Activated CD8-positive, alpha-beta T cell treated with anti-CD3 and anti-CD28 coated beads, Interleukin-2, amount 10 ng/mL, durations not matched to agents 7 days and 5 days (primary cell): ENCODE data around the gene EGFLAM. TPM values are rescaled to one million over a fixed set of nuclear protein-coding genes. Genes with fewer than 3 reads are reported as not detected.
A peak's percentile ranks its signal among the peaks of the same experiment; 100 is the strongest.

Experiments used
- ATAC-seq: fragments of 150-1000 bp; cut with Tn5 transposase; one replicate; pipeline ENCODE4 v1.10.0; 2021; ENCODE audit warnings: moderate library complexity
- CTCF ChIA-PET: fragments of 350-600 bp; sonication (Branson Sonifier 250); formaldehyde crosslinking; loops from one replicate; lab custom pipeline; 2021; ENCODE audit warnings: antibody characterized with exemption; lab: Charles Lee
- POLR2A ChIA-PET: fragments of 350-600 bp; sonication (Branson Sonifier 250); formaldehyde crosslinking; loops from one replicate; lab custom pipeline; 2021; ENCODE audit warnings: antibody characterized with exemption; lab: Charles Lee
- DNase-seq: peaks from one replicate; pipeline ENCODE4 v3.0.0-alpha.2; 2020
- H3K27ac Mint-ChIP-seq: one replicate; pipeline ENCODE4 v1.8.0; 2021; ENCODE audit warnings: mild to moderate bottlenecking, mixed read lengths
- H3K27me3 Mint-ChIP-seq: one replicate; pipeline ENCODE4 v1.8.0; 2021; ENCODE audit warnings: low read depth, mixed read lengths
- H3K36me3 Mint-ChIP-seq: one replicate; pipeline ENCODE4 v1.8.0; 2021; ENCODE audit warnings: low read depth, mixed read lengths
- H3K4me1 Mint-ChIP-seq: one replicate; pipeline ENCODE4 v1.8.0; 2021; ENCODE audit warnings: low read depth, mixed read lengths
- H3K4me3 Mint-ChIP-seq: one replicate; pipeline ENCODE4 v1.8.0; 2021; ENCODE audit warnings: mild to moderate bottlenecking, mixed read lengths
- H3K9me3 Mint-ChIP-seq: one replicate; pipeline ENCODE4 v1.8.0; 2022; ENCODE audit warnings: mixed read lengths; ENCODE audit not compliant: insufficient read depth
- total RNA-seq, 2 experiments: library from RNA; stranded (reverse); gene quantifications; one replicate each; pipeline ENCODE4 v1.2.3, GENCODE V29; 2021

Gene EGFLAM
- total RNA-seq: not detected

- ChIA-PET CTCF (no interaction called here), POLR2A (no interaction called here)
- H3K4me3 Mint-ChIP-seq: no peak within 1 kb of the TSS
- no peak for DNase-seq
- no peaks in the 10 kb centered on the region for H3K36me3 Mint-ChIP-seq
- no peak within 1 kb of the TSS for H3K27ac Mint-ChIP-seq
- H3K27me3 Mint-ChIP-seq: peaks cover 56% of the 10 kb centered on the region
- peaks cover 2% of the 10 kb centered on the region for H3K4me1 Mint-ChIP-seq
- H3K9me3 Mint-ChIP-seq: no peaks in the 10 kb centered on the region
- peak; percentile 42 for ATAC-seq
These were observed at the start of gene EGFLAM for GRCh38 chr5:38258319-38259061. TSS of gene EGFLAM (plus strand) at chr5:38258559. CDS start at chr5:38258755, 196 bp downstream.

DNA sequence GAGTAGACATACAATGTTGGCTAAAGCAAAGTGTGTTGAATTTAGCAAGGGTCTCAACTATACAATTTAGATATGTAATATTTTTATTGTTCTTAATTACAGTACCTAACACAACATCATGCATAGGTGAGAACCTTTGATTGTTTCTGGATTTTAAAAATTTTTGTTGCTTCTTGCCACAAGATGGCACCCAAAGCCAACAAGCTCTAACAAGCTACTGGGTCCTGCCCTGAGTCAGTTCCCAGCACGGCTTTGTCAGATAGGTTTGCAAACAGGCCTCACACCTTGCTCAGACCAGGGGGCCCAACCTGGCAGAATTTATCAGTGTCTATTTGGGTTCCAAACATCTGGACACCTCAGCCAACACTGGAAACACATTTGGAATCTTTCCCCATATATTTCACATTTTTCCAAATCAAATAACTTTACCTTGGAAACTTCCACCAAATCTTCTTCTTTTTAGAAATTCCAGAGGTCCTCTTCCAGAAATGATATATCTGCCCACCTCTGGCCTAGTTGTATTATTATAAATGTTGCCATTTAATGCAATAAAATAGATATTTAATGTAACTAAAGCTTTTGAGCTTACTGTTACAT lies 49.5 kb upstream of the EGFLAM start:
- Mint-ChIP-seq H3K4me3 (no peak overlapping the region), H3K36me3 (no peaks in the 10 kb centered on the region), H3K27me3 (peaks cover 10% of the 10 kb centered on the region), H3K4me1 (no peaks in the 10 kb centered on the region), H3K9me3 (no peaks in the 10 kb centered on the region), H3K27ac (no peak overlapping the region)
- DNase-seq (no peak), ATAC-seq (no peak)
- ChIA-PET POLR2A (no interaction called here), CTCF (interaction anchor here (1.1 kb wide), 1 partner anchor 57 kb away, joined by 3 read pairs; no protein-coding TSS in a partner anchor)

GRCh38 chr5:38210676-38211353 lies 47.5 kb upstream of the EGFLAM start:
- DNase-seq: no peak
- Mint-ChIP-seq H3K4me1 (no peaks in the 10 kb centered on the region), H3K27ac (no peak overlapping the region), H3K27me3 (peaks cover 7% of the 10 kb centered on the region), H3K36me3 (no peaks in the 10 kb centered on the region), H3K4me3 (no peak overlapping the region), H3K9me3 (no peaks in the 10 kb centered on the region)
- ChIA-PET POLR2A (no interaction called here), CTCF (no interaction called here)
- no peak for ATAC-seq

GRCh38 chr5:38211354-38211710 lies 47.0 kb upstream of the EGFLAM start:
- Mint-ChIP-seq H3K27ac (no peak overlapping the region), H3K4me3 (no peak overlapping the region), H3K27me3 (peaks cover 7% of the 10 kb centered on the region), H3K36me3 (no peaks in the 10 kb centered on the region), H3K9me3 (no peaks in the 10 kb centered on the region), H3K4me1 (no peaks in the 10 kb centered on the region)
- ChIA-PET CTCF (no interaction called here), POLR2A (no interaction called here)
- DNase-seq: no peak
- no peak for ATAC-seq

DNA sequence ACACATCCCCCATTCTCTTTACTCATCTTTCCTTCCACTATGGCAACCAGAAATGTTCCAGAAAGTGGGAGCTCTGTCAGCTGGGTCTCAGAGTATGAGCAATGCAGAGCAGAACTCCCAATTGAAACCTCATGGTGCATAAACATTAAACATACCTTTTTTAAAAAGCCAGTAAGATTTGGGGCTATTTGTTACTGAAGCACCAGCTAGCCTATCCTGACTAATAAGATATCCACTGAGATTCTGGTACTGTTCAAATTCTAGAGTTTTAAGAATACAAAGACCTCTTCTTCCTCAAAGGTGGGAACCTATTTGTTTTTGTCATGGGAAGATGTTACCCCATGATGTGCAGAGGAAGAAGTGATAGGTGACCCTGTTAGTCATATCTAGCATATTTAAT lies 46.1 kb upstream of the EGFLAM start:
- no peak for DNase-seq
- no peak overlapping the region for H3K4me3 Mint-ChIP-seq
- no peaks in the 10 kb centered on the region for H3K36me3 Mint-ChIP-seq
- CTCF ChIA-PET: no interaction called here
- POLR2A ChIA-PET: interaction anchor here (0.6 kb wide), 1 partner anchor 256 kb away, joined by 3 read pairs; no protein-coding TSS in a partner anchor
- H3K4me1 Mint-ChIP-seq: no peaks in the 10 kb centered on the region
- H3K27ac Mint-ChIP-seq: no peak overlapping the region
- no peaks in the 10 kb centered on the region for H3K9me3 Mint-ChIP-seq
- ATAC-seq: no peak
- H3K27me3 Mint-ChIP-seq: peaks cover 3% of the 10 kb centered on the region

GRCh38 chr5:38226091-38226490 lies 32.3 kb upstream of the EGFLAM start:
- Mint-ChIP-seq H3K27me3 (no peaks in the 10 kb centered on the region), H3K4me1 (no peaks in the 10 kb centered on the region), H3K9me3 (no peaks in the 10 kb centered on the region), H3K36me3 (no peaks in the 10 kb centered on the region), H3K4me3 (no peak overlapping the region), H3K27ac (no peak overlapping the region)
- POLR2A ChIA-PET: no interaction called here
- ATAC-seq (no peak), DNase-seq (no peak)
- CTCF ChIA-PET: no interaction called here

DNA sequence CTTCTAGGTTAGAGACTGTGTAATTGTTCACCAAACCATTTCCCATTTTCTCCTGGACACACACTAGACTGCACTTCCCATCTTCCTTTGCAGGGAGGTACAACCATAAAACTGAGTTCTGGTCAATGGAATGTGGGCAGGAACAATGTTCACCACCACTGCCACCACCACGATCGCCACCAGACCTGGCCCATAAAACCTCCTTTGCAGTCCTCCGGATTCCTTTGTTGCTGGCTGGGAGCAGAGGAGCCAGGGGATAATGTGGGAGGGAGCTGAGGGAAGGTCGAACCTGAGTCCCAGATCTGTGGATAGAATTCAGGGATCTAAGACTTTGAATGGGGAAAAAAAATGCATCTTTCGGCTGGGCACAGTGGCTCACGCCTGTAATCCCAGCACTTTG lies 29.4 kb upstream of the EGFLAM start:
- no peak overlapping the region for H3K4me3 Mint-ChIP-seq
- H3K9me3 Mint-ChIP-seq: no peaks in the 10 kb centered on the region
- H3K27me3 Mint-ChIP-seq: no peaks in the 10 kb centered on the region
- H3K27ac Mint-ChIP-seq: no peak overlapping the region
- no peaks in the 10 kb centered on the region for H3K36me3 Mint-ChIP-seq
- CTCF ChIA-PET: no interaction called here
- H3K4me1 Mint-ChIP-seq: no peaks in the 10 kb centered on the region
- POLR2A ChIA-PET: no interaction called here
- DNase-seq: no peak
- ATAC-seq: no peak

GRCh38 chr5:38234737-38235136 lies 23.6 kb upstream of the EGFLAM start:
- no peaks in the 10 kb centered on the region for H3K36me3 Mint-ChIP-seq

GRCh38 chr5:38237681-38238080 lies 20.7 kb upstream of the EGFLAM start:
- POLR2A ChIA-PET: no interaction called here
- CTCF ChIA-PET: interaction anchor here (0.6 kb wide), 1 partner anchor 204 kb away, joined by 3 read pairs; no protein-coding TSS in a partner anchor
- Mint-ChIP-seq H3K27ac (no peak overlapping the region), H3K4me1 (no peaks in the 10 kb centered on the region), H3K4me3 (no peak overlapping the region), H3K27me3 (peaks cover 2% of the 10 kb centered on the region), H3K36me3 (no peaks in the 10 kb centered on the region), H3K9me3 (no peaks in the 10 kb centered on the region)
- no peak for DNase-seq
- no peak for ATAC-seq

More at GRCh38 chr5:38234737-38235136, 23.6 kb upstream of the EGFLAM start:
- DNase-seq (no peak), ATAC-seq (no peak)
- H3K4me3 Mint-ChIP-seq: no peak overlapping the region
- no peaks in the 10 kb centered on the region for H3K27me3 Mint-ChIP-seq
- no peaks in the 10 kb centered on the region for H3K4me1 Mint-ChIP-seq
- ChIA-PET CTCF (no interaction called here), POLR2A (no interaction called here)
- no peaks in the 10 kb centered on the region for H3K9me3 Mint-ChIP-seq
- H3K27ac Mint-ChIP-seq: no peak overlapping the region

DNA sequence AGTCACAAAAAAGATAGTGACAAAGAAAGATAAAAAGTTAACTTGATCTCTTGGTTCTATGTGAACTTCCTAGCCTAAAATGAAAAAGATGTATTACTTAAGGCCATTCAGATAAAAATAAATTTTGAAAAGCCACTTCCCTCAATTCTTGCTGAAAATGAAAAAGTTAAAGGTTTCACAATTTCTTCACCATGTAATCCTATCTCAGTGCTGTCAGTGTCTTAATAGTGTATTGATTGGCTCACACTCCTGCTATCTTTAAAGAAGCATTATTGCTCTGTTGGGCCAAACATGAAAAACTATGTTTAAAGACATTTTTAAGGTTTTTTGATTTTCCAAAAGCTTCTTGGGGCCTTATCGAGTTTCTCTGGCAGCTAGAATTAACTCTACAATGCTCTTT lies 18.1 kb upstream of the EGFLAM start:
- ChIA-PET CTCF (no interaction called here), POLR2A (no interaction called here)
- no peak for ATAC-seq
- Mint-ChIP-seq H3K27me3 (peaks cover 2% of the 10 kb centered on the region), H3K4me1 (no peaks in the 10 kb centered on the region), H3K27ac (no peak overlapping the region), H3K9me3 (no peaks in the 10 kb centered on the region), H3K36me3 (no peaks in the 10 kb centered on the region), H3K4me3 (no peak overlapping the region)
- no peak for DNase-seq

- H3K27me3 Mint-ChIP-seq: peaks cover 2% of the 10 kb centered on the region
- H3K9me3 Mint-ChIP-seq: no peaks in the 10 kb centered on the region
- no peaks in the 10 kb centered on the region for H3K36me3 Mint-ChIP-seq
- ChIA-PET CTCF (no interaction called here), POLR2A (no interaction called here)
- no peaks in the 10 kb centered on the region for H3K4me1 Mint-ChIP-seq
- ATAC-seq: no peak
- no peak for DNase-seq
- H3K4me3 Mint-ChIP-seq: no peak overlapping the region
- H3K27ac Mint-ChIP-seq: no peak overlapping the region
These were observed 16.7 kb upstream of the EGFLAM start for GRCh38 chr5:38241655-38242054.

DNA sequence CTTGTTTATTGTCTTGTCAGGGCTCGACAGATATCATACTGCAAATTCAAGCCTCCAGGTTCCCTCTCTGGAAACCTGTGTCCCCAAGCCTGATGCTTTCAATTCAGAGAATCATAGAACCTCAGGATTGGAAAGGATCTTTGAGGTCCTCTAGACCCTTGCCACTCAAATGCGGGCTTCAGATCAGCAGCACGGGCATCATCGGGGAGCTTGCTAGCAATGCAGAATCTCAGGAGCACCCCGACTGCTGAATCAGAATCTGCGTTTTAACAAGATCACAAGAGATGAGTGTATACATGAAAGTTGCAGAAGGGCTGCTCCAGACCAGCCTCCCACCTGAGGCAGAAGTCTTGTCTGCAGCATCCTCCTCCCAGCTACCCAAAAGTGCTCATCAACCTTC lies 13.1 kb upstream of the EGFLAM start:
- no peak for ATAC-seq
- POLR2A ChIA-PET: no interaction called here
- Mint-ChIP-seq H3K9me3 (no peaks in the 10 kb centered on the region), H3K4me1 (no peaks in the 10 kb centered on the region), H3K4me3 (no peak overlapping the region), H3K27me3 (peaks cover 2% of the 10 kb centered on the region), H3K27ac (no peak overlapping the region), H3K36me3 (no peaks in the 10 kb centered on the region)
- CTCF ChIA-PET: no interaction called here
- DNase-seq: no peak
